K562 (cell line): ENCODE results near the gene UBXN6. TPM values are rescaled to one million over a fixed set of nuclear protein-coding genes. Genes with fewer than 3 reads are reported as not detected.

ENCODE experiments used
- IRF1 ChIP-seq: sonication (generic); formaldehyde crosslinking; IDR thresholded peaks from 2 replicates; pipeline ENCODE4 v1.8.0; 2022; ENCODE audit warnings: missing genetic modification reagents, mild to moderate bottlenecking, borderline replicate concordance
- PHB2 ChIP-seq: fragments of 450-650 bp; IDR thresholded peaks from 2 replicates; pipeline ENCODE4 v1.6.1; 2017; ENCODE audit warnings: low read depth
- POLR2H ChIP-seq: IDR thresholded peaks from 2 replicates; pipeline ENCODE4 v1.6.1; 2016; ENCODE audit warnings: missing genetic modification characterization, low read depth, mild to moderate bottlenecking, control low read depth, missing compliant biosample characterization, moderate library complexity
- PRPF4 ChIP-seq: fragments of 200-400 bp; formaldehyde crosslinking; IDR thresholded peaks from one replicate; pipeline ENCODE4 v1.6.1; 2017; ENCODE audit warnings: low read length, low read depth, mild to moderate bottlenecking; ENCODE audit not compliant: insufficient read depth, poor library complexity, severe bottlenecking
- XRCC4 ChIP-seq: IDR thresholded peaks from one replicate; pipeline ENCODE4 v1.6.1; 2011; ENCODE audit not compliant: insufficient read depth, insufficient read length; ENCODE audit errors: extremely low read depth
- ZBTB12 ChIP-seq: fragments of 250-450 bp; sonication (Bioruptor Pico); IDR thresholded peaks from 2 replicates; pipeline ENCODE4 v1.4.0; 2020
- ZNF212 ChIP-seq: fragments of 450-650 bp; formaldehyde crosslinking; IDR thresholded peaks from 2 replicates; pipeline ENCODE4 v1.4.0; 2020; ENCODE audit warnings: mild to moderate bottlenecking
- ZNF277 ChIP-seq: fragments of 250-450 bp; sonication (Bioruptor Pico); IDR thresholded peaks from 2 replicates; pipeline ENCODE4 v1.8.0; 2022; ENCODE audit warnings: inconsistent platforms, mild to moderate bottlenecking, moderate library complexity, borderline replicate concordance
- ZNF41 ChIP-seq: fragments of 250-450 bp; sonication (Bioruptor Pico); conservative IDR thresholded peaks from 2 replicates; pipeline ENCODE4 v1.4.0; 2020; ENCODE audit warnings: mild to moderate bottlenecking
- polyA plus RNA-seq, 8 experiments: library from polyadenylated mRNA; depleted of rRNA in 4 of 8; stranded (reverse) in 5 of 8; unstranded in 3 of 8; fragments of >200 nt; fragmentation: Nextera tagmentation in 2 of 8; fragmentation: Illumina TruSeq in 1 of 8; extraction: Ambion mirVana in 2 of 8; extraction: Trizol in 1 of 8; gene quantifications; 2 replicates each; pipeline versions ENCODE4 v1.2.1 to v1.2.3, GENCODE V29; 2011 to 2014; ENCODE audit warnings: inconsistent platforms in 1 of 8, missing spikeins in 1 of 8
- total RNA-seq, 7 experiments: library from RNA; depleted of rRNA in 6 of 7; stranded (reverse); fragments of >200 nt in 6 of 7; fragmentation: Illumina TruSeq in 2 of 7; extraction: Trizol in 2 of 7; gene quantifications; 2 replicates each; pipeline versions ENCODE4 v1.2.1 to v1.2.3, GENCODE V29; 2011 to 2021; ENCODE audit warnings: low replicate concordance in 1 of 7
- TF ChIP-seq, protein P1 (sequence below): sonication (generic); formaldehyde crosslinking; IDR thresholded peaks from 2 replicates; pipeline ENCODE4 v1.8.0; 2022; ENCODE audit warnings: mild to moderate bottlenecking, missing genetic modification reagents, borderline replicate concordance
- TF ChIP-seq, protein P2 (sequence below): sonication (generic); formaldehyde crosslinking; IDR thresholded peaks from 2 replicates; pipeline ENCODE4 v1.8.1; 2023; ENCODE audit warnings: mild to moderate bottlenecking, missing genetic modification reagents
- TF ChIP-seq, protein P3 (sequence below): fragments of 250-450 bp; sonication (Bioruptor Pico); IDR thresholded peaks from 2 replicates; pipeline ENCODE4 v1.4.0; 2020; ENCODE audit warnings: mild to moderate bottlenecking, moderate library complexity, borderline replicate concordance

UBXN6 gene
- total and polyA plus RNA-seq, 9 of the 15 experiments (the other 6 are each of a cell fraction or from before 2014, with no cell fraction given), result 0.48 to 90.2 (median 29.5) TPM

- TF ChIP-seq ZBTB12 (CRISPR knock-in tag) (peak; percentile 65), ZNF277 (CRISPR knock-in tag) (no peak), ZNF41 (CRISPR knock-in tag) (no peak), XRCC4 (no peak), ZNF212 (no peak), PRPF4 (no peak), PHB2 (no peak), IRF1 (no peak), POLR2H (tag) (peak; percentile 90)
- TF ChIP-seq, protein P1, sequence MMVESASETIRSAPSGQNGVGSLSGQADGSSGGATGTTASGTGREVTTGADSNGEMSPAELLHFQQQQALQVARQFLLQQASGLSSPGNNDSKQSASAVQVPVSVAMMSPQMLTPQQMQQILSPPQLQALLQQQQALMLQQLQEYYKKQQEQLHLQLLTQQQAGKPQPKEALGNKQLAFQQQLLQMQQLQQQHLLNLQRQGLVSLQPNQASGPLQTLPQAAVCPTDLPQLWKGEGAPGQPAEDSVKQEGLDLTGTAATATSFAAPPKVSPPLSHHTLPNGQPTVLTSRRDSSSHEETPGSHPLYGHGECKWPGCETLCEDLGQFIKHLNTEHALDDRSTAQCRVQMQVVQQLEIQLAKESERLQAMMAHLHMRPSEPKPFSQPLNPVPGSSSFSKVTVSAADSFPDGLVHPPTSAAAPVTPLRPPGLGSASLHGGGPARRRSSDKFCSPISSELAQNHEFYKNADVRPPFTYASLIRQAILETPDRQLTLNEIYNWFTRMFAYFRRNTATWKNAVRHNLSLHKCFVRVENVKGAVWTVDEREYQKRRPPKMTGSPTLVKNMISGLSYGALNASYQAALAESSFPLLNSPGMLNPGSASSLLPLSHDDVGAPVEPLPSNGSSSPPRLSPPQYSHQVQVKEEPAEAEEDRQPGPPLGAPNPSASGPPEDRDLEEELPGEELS (CRISPR knock-in tag), result no peak
- TF ChIP-seq, protein P2, sequence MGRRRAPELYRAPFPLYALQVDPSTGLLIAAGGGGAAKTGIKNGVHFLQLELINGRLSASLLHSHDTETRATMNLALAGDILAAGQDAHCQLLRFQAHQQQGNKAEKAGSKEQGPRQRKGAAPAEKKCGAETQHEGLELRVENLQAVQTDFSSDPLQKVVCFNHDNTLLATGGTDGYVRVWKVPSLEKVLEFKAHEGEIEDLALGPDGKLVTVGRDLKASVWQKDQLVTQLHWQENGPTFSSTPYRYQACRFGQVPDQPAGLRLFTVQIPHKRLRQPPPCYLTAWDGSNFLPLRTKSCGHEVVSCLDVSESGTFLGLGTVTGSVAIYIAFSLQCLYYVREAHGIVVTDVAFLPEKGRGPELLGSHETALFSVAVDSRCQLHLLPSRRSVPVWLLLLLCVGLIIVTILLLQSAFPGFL, result no peak
- TF ChIP-seq, protein P3, sequence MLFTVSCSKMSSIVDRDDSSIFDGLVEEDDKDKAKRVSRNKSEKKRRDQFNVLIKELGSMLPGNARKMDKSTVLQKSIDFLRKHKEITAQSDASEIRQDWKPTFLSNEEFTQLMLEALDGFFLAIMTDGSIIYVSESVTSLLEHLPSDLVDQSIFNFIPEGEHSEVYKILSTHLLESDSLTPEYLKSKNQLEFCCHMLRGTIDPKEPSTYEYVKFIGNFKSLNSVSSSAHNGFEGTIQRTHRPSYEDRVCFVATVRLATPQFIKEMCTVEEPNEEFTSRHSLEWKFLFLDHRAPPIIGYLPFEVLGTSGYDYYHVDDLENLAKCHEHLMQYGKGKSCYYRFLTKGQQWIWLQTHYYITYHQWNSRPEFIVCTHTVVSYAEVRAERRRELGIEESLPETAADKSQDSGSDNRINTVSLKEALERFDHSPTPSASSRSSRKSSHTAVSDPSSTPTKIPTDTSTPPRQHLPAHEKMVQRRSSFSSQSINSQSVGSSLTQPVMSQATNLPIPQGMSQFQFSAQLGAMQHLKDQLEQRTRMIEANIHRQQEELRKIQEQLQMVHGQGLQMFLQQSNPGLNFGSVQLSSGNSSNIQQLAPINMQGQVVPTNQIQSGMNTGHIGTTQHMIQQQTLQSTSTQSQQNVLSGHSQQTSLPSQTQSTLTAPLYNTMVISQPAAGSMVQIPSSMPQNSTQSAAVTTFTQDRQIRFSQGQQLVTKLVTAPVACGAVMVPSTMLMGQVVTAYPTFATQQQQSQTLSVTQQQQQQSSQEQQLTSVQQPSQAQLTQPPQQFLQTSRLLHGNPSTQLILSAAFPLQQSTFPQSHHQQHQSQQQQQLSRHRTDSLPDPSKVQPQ (CRISPR knock-in tag), result no peak
These were observed 14.0 kb upstream of the UBXN6 start (continued) for GRCh38 chr19:4471403-4472173.
